Tibial nerve (tissue), 4 donors: ENCODE data around the gene ZDHHC20.

ENCODE experiments used
- CTCF ChIP-seq, 5 experiments: fragments of 200-600 bp in 3 of 5; fragments of 450-650 bp in 2 of 5; sonication (generic) in 3 of 5; IDR thresholded peaks; one replicate each; pipeline ENCODE4 v1.5.1; 2016 to 2019; ENCODE audit warnings: antibody characterized with exemption in 5 of 5, mild to moderate bottlenecking in 3 of 5, moderate library complexity in 2 of 5
- EP300 ChIP-seq, 2 donors: sonication (generic); formaldehyde crosslinking; IDR thresholded peaks; one replicate each; pipeline ENCODE4 v1.6.1; 2017; ENCODE audit warnings: antibody characterized with exemption in 2 of 2, mild to moderate bottlenecking in 1 of 2
- POLR2A ChIP-seq, 2 donors: fragments of 450-650 bp; IDR thresholded peaks; one replicate each; pipeline ENCODE4 v1.6.1; 2017; ENCODE audit warnings: antibody characterized with exemption in 2 of 2, mild to moderate bottlenecking in 2 of 2, moderate library complexity in 2 of 2

DNA sequence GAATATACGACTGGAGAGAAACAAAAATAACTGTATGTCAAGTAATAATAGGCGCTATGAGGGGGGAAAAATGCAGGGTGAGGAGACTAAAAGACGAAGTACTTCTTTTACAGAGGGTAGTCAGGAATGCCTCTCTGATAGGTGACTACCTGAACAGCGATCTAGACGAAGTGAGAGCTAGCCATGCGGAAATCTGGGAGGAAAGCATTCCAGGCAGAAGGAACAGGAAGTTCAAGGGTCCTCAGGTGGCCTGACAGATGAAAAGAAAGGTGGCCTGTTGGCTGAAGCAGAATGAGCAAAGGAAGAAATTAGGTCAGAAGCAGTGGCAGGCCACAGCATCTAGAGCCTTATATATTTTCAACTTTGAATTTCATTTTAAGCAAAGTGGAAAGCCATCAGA lies 13.3 kb downstream of the ZDHHC20 start:
- no peak for TF ChIP-seq POLR2A (IDR thresholded peaks at IDR 0.05)
- no peak for TF ChIP-seq CTCF (IDR thresholded peaks at IDR 0.05)
- no peak for TF ChIP-seq EP300 (IDR thresholded peaks at IDR 0.05)
